HG03159 (cell line): Measurements from ENCODE around the gene CST11.

Experiments
- ATAC-seq: cut with Tn5 transposase; IDR thresholded peaks from one replicate; pipeline ENCODE4 v1.9.1; 2021; ENCODE audit warnings: mild to moderate bottlenecking, moderate library complexity; ENCODE audit not compliant: unreplicated experiment

CST11 gene

DNA sequence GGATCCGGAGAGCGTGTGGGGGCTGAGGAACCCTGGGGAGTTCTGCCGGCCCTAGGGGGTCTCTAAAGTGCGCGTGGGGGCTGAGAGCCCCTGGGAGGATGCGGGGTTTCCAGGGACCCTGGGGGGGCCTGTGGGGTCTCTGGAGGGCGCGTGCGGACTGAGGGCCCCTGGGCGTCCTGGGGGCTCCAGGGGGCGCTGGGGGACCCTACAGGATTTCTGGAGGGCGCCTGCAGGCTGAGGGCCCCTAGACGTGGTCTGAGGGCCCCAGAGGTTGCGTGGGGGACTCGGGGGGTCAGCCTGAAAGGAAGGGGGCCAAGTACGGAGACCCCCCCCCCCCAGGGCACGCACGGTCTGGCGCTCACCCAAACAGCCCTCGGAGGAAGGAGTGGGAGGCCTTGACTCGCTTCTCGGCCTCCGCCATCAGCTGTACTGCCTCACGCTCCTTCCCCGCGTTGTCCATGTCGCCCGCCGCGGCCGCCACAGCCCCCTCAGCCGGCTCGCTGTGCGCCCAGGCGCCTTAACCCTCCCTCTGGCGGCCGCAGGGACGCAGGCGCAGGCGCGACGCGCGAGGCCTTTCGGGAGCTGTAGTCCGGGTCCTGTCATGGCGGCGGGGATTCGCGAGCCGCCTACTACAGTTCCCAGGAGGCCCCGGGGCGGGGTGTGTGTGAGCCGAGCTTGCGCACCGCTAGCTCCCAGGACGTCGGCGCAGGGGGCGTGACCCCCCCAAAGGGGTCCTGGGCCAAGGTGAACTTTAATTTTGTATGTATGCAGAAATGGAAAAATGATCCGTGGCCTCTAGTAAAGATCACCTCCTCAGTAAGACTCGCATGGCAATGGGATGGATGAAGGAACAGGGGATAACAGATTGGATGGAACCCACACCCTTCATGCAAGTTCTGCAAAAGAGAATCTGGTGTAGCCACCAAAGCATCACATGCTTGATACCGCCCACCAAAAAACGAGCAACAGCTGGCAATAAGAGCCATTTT lies 31.4 kb downstream of the CST11 start, which contains the start of gene NAPB:
Gene NAPB (minus strand): TSS at position 546 of the 989 bp plus-strand sequence. CDS start 86 bp downstream, at position 460.
- peak; percentile 97 for ATAC-seq

DNA sequence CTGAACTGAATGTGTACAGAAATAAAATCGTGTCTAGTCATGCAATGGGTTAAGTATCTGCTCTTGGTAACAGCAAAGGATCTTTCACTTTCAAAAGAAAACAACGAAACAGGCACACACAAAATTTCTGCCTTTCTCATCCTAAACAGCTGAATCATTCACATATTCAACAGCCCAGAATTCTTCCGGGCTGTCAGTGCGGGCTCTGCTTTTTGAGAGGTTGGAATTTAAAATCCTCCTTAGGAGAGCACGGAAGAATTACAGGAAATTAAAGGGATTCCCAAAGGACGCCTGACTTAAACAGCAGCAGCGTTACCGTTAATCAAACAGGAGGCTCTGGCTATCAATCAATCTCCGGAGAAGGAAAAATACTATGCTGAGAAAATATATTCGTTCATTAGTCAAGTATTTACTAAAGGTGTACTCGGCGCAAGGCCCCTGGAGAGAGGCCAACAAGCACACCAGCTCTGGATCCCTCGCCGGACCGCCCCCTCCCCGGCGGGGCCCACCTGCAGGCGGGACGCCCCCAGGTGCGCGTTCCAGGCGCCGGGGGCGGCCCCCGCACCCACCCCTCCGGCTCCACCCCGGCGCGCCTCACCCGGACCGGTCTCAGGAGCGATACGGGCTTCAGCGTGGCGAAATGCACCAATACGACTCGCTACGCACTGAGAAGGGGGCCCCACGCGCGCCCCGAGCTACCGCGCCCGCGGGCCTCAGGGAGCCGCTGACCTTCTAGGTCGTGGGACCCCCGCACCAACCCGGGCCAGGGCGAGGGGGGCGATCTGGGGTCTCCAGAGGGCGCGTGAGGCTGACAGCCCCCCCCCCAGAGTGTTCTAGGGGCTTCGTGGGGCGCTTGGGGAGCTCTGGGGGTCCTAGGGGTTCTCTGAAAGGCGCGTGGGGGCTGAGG lies 32.4 kb downstream of the CST11 start:
- no peak for ATAC-seq

DNA sequence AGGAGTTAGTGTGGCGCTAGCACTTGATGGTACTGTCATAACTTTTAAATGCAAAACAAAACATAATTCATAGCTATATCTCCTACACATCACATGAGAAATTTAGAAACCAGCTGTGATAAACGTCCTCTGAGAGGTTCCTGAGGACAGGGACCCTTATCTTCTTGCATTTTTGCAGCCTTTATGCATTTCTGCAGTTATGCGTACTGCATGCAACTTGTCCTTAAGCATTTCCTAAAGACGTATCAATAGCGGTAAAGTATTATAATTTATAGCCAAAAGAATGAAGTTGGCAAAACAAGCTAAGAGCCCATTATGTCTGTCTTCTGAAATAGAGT lies 33.0 kb downstream of the CST11 start:
- no peak for ATAC-seq

DNA sequence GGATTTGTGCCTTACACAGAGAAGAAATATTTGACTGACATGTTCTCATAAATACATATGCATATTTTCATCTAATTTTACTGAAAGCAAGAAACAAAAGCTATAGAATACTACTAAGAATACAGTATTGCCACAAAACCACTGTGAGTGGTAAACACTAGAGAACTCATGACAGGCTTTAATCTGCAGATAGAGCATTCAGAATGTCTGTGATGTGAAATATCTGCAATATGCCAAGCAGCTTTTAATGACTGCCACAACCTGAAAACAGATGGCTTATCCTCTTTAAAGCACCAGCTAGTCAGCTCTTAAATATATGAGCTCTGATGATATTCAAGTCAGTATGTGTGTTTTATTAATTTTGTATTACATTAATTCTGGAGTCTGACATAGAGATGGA lies 34.8 kb downstream of the CST11 start:
- no peak for ATAC-seq

DNA sequence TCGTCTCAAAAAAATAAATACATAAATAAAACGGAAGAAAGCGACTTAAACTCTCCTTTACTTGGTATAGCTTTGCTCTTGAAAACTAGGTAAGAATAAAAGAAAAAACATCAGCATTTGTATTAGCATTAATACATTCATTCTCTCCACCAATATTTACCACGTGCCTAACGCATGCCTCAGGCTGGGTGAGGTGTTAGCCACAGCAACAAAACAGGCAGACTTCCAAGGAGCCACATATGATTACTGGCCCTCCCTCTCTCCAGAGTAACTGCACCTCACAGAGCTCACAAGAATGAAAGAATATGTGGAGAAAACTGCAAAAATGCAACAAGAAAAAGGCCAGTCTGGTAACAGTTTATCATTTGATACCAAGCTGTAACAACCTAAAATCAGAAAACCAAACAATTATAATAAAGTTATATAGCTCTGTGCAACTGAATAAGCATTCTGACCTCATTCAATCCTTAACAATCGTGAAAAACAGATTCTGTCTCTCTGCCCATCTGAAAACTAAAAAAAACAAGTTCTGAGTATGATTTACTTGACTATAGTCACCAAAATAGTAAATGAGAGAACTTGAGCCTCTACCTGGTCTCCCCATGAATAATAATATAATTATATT lies 36.6 kb downstream of the CST11 start:
- no peak for ATAC-seq

DNA sequence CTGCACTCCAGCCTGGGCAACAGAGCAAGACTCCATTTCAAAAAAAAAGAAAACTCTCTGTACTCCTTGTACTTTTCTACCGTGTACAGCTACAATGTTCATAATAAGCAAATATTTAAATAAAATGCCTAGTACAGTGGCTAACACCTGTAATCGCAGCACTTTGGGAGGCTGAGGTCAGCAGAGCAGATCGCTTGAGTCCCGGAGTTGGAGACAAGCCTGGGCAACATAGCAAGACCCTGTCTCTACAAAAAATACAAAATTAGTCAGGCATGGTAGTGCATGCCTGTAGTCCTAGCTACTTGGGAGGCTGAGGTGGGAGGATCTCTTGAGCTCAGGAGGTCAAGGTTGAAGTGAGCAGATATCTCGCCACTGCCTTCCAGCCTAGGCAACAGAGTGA lies 37.1 kb downstream of the CST11 start:
- no peak for ATAC-seq

DNA sequence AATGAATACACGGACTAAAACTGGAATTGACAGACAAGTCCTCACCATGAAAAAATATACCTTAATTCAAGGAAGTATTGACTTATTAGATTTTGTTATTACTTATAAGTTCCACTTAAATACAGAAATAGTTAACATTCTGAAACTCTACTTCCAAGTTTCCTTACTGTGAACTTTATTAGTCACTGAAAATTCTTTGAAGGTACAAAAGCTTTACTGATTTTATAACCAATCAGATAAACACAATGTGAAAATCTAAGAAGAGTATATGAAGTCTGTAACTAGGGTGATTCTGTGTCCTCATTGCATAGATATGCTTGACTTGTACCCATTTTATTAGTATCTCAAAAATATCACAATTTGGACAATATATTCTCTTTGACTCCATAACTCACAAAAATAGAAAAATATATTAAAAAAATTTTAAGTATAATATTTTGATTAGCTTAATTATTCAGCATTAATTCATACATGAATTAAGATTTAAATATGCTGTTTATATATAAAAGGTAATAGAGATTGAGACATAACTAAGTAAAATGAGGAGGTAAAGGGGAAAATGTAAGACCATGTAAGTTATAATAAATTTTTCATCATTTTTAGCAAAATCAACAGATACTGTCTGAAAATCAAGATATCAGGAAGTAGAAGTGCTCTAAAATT lies 38.0 kb downstream of the CST11 start:
- no peak for ATAC-seq

DNA sequence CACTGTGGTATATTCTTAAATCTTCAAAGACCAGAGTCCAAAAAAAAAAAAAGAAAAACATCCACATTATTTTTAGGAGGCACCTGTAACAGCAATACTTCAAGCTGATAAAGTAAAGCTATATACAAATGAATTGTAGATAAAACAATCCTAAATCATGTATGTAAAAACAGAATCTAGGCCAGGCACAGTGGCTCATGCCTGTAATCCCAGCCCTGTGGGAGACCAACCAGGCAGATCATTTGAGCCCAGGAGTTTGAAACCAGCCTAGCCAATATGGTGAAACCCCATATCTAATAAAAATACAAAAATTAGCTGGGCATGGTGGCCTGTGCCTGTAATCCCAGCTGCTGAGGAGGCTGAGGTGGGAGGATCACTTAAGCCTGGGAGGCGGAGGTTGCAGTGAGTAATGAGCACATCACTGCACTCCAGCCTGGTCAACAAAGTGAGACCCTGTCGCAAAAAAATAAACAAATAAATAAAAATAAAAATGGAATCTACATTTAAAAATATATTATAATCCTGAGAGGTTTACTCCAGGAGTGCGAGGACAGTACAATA lies 38.7 kb downstream of the CST11 start:
- ATAC-seq, result no peak

DNA sequence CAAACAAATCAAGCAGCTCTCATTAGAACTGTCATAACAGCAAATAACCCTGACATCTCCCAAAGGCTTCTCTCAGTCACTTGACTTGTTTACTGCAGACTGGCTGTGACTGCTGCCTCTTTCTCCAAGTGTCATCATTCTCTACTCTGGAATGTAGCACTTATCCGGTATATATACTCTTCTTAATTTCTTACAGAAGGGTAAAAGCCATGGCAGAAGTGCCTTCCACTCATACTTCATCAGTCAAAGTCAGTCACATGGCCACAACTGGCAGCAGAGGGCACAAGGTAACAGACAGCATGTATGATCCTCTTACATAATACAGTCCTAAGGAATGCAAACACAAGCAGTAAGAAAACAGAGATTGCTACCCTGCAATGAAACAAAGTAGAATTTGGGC lies 40.6 kb downstream of the CST11 start:
- ATAC-seq, result no peak

DNA sequence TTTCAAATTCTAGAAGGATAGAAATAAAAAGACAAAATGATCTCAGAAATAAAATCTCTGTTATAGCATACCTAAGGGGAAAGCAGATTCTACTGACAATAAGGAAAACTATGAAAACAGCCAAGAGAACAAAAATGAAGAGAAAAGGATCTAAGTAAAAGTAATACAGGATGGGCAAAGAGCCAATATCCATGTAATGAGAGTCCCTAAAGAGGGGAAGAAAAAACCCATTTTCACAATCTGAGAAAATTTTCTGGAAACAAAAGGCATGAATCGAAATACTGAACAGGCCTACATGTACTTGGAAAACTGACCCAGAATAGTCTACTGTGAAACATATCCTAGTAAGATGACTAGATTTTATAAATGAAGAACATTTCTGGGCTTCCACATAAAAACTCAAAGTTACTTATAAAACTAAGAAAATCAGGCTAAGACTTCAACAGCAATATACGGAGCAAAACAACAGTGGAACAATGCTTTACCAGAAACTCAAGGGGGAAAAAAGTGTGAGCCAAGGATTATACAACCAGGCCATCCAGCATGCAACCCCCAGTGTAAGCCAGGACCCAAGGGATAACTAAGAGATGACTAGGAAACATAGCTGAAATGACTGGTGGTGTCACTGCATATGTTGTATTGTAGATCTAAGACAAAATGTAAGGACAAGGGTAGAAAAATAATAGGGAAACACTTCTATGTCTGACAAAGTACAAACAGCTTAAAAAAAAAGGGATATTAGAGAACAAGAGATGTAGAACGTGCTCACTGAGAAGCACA lies 41.6 kb downstream of the CST11 start:
- ATAC-seq, result no peak

DNA sequence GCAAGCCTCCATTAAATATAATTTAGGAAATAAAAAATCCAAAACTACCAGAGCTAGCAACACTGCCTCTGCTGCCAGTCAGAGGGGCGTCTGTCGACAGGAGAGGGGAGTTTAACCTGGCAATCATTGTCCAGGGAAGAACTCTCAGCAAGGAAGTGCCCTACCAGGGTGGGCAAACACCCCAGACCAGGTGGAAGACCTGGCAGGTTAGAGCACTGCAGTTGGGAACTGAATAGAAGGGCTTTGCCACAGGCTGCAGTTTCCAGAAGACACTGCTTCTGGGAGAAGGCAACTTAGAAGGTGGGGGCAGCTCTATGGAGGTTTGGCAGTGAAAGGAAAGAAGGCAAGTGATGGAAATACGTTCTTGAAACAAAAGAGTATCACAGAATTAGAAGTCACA lies 42.9 kb downstream of the CST11 start:
- no peak for ATAC-seq

DNA sequence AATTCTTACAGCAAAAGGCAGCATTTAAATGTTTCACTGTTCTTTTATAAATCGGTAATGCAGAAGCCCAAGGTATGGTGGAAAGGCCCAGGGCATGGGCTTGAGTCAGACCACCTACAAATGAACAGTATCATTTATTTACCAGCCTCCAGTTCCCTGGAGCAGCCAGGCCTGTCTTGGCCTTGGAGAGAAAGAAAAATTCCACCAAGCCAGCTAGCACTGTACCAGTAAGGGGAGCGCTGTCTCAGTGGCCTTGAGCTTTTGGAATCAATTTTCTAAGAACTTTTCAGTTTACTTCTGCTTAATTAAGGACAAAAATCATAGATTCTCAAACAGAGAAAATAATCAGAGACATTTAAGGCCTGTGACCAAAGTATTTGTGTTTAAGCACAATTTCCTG lies 43.7 kb downstream of the CST11 start:
- no peak for ATAC-seq

DNA sequence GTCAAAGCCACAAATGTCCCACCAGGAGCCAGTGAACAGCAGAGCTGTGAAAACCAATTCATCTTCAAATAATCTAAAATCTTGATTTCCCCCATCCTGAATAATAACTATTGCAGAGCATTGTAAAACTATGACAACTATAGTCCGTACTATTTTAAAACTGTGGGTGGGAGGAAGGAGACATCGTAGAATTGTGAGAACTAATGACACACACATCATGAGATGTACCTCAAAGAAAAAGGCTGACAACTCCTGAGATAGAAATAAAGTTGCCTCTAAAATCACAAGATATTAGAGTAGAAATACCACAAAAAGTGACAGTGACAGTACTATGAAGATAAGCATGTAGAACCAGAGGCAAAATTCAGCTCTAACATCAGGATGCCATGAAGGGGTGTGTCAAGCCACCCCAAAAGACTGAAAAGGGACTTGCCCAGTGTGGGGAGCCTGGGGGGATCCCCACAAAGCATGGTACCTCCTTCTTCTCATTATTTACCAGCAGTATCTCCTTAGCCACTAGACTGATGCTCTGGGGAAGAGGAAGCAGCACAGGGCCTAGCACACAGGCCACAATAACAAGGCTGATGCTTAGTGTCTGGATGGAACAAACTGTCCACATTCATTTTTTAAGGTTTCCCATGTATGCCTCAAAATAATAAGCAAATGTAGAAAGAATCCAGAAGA lies 44.8 kb downstream of the CST11 start:
- ATAC-seq, result peak; percentile 83

DNA sequence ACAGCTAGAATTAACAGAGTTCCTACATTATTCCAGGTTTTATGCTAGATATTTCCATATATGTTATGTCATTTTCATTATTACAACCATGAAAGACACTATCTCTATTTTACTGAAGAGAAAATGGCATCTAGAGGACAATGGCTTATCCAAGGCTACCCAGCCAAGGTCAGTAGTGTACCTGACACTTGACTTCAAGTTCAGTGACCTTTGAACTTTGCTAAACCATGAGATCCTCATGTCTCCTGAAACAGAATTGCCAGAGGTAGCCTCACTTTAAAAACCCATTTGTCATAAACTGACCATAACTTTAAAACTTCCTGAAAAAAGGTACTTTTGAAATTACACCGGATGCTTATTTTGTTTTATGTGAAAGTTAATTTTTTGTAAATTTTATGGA lies 45.8 kb downstream of the CST11 start:
- ATAC-seq, result no peak

DNA sequence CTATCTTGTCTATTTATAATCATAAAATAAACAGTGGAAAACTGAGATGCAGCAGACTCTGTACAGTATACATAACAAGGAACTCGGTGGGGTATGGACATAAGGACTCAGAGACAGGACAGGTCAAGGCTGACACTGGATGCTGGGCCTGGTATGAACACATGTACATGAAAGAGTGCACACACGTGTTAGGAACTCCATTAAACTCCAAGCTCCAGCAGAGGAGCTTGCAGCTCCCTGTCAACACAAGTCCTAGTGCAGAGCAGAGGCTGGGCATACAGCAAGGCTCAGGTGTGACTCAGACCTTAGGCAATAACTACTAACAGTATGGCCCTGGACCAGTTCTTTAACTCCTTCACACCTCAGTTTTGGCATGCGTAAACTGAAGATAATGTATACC lies 48.5 kb downstream of the CST11 start:
- ATAC-seq, result no peak

DNA sequence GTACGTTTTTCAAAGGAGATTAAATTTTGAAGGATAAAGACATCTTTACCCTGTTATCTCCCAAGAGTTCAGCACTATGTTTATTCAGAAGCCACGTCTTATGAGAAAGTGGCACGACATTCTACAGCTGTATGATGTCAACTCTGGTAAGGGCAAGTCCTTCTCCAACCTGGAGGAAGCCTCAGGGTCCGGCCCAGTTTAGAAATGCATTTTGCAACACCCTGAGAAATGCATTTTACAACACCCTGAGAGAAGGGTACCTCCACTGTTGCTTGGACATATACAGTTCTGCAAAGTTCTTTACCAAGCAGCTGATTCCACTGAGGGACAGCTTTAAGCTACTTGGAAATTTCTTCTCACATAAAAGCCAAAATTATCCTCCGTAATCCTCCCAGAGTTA lies 48.9 kb downstream of the CST11 start:
- no peak for ATAC-seq

DNA sequence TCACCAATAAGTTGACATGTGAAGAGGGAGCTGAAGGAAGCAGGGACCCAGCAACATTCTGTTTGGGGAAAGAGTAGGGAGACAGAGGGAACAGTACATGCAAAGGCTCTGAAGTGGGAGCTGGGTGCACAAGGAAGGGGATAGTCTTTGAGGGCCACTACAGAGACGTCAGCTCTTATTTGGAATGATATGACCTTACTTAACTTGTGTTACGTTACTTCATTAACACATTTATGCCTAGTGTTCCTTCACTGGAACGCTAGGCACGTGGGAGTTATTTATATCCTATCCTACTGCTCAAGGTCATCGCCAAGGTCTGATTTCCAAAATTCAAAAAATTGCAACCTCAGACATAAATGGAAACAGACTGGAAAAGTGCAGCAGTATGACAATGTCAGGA lies 51.6 kb downstream of the CST11 start:
- no peak for ATAC-seq
